GM18870 (cell line): ENCODE data around the gene GNPTAB.
A peak's percentile ranks its signal among the peaks of the same experiment; 100 is the strongest.

Experiments used
- ATAC-seq: cut with Tn5 transposase; IDR thresholded peaks from one replicate; pipeline ENCODE4 v1.9.1; 2021; ENCODE audit warnings: moderate library complexity; ENCODE audit not compliant: unreplicated experiment

Gene GNPTAB

DNA sequence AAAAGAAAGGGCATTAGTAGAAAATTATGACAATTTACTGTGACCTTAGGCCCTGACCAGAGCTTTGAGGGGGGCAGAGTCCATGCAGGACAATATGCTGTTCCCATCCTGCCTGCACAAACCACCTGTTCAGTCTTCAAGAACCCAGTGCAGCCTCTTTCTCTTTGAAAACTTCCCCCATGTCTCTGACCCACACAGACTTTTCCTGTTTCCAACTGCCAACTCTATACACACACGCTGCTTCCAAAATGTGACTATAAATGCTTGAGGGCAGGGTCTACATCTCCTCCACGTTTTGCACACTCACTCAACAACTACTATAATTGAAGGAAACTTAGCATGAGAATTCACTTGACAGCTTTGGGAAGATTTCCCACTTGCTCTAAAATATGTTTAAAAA lies 54.9 kb downstream of the GNPTAB start:
- ATAC-seq: no peak

GRCh38 chr12:101773650-101774162 lies 57.1 kb downstream of the GNPTAB start:
- ATAC-seq: peak; percentile 88

- ATAC-seq: no peak
These were observed 58.6 kb downstream of the GNPTAB start for GRCh38 chr12:101772012-101772775.

DNA sequence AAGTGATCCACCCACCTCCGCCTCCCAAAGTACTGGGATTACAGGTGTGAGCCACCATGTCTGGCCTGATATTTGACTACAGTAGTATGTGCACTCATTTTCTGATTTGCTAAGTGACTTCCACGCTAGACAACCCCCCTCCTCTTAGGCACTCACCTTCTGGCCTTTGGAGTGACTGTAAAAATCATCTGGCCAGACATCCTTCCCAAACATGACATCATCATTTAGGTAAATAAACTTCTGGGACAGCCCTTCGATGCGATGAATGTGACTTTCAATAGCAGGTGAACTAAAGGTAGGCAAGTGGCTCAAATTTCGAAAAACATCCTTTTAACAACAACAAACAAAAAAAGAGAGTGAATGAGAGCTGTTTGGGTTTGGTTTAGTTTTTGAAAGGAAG lies 60.9 kb downstream of the GNPTAB start:
- no peak for ATAC-seq

GRCh38 chr12:101768781-101769180 lies 62.0 kb downstream of the GNPTAB start:
- ATAC-seq: no peak

DNA sequence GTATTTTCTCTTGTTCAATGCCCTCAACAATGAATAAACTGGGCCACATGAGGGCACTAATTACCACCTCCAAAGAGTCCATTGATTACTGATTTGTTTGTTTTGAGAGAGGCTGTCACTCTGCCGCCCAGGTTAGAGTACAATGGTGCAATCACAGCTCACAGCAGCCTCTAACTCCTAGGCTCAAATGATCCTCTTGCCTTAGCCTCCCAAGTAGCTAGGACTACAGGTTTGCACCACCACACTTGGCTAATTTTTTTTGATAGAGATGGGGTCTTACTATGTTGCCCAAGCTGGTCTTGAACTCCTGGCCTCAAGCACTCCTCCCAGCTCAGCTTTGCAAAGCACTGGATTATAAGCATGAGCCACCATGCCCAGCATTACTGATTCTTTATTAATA lies 63.2 kb downstream of the GNPTAB start:
- no peak for ATAC-seq

- ATAC-seq: no peak
These were observed 66.5 kb downstream of the GNPTAB start for GRCh38 chr12:101764051-101764792.

- ATAC-seq: no peak
These were observed 67.4 kb downstream of the GNPTAB start for GRCh38 chr12:101763246-101763931.

DNA sequence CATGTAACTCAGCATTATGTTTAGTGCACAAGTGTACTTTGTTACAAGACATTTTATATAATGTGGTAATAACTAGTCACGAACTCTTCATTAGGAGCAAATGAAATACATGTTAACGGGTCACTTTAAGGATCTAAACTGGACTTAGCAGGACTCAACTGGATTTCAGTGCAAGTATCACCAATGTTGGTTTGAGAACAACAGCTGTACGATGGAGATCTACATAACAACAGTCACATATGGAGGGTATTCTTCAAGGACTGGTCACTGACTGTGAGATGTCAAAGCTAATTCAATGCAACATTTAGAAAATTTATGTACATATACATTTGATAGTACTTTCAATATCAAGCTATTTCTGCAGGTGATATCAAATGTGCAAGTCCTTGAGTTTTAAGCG lies 69.0 kb downstream of the GNPTAB start:
- ATAC-seq: no peak

DNA sequence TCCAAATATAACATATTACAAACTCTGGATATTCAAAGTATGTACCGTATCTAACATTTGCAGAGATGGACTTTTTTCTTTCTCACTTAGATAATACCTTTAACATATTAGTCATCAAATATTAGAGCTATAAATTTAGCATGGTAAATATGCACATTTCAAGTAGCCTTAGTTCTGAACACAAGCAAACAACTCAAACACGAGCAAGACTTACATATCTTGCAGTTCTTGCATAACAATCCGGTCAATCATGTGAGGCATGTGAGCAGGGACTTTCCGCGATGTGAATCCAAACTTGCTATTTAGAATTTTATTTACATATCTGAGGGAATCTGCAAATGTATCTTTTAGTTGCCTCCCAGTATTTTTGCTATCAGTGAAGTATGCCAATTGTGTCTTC lies 69.4 kb downstream of the GNPTAB start:
- no peak for ATAC-seq

DNA sequence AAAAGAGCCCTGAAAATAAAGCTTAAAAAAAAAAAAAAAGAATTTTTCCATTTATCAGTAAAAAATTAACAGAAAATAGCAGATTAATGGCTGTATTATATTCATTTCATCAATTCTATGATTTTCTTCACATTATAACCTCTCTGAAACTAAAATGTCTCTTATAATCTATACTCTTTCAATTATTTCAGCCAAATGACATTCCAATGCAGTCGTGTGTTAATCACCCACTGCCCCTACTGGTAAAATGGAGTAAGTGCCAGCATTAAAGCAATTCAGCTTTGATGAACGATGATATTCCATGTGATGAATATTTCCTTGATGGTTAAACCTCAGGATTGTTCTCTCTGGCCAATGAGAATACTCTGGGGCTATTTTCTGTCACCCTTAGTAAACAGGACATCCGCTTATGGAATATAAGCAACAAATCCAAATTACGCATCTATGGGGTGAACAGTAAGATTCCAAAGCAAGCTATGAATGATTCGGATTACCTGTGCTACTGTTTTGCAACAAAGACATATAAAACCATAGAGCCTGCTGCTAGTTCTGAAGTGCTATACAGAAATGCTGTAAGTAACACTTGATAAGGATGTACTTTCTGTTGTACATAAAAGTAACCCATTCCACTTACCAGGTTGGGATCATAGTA lies 71.2 kb downstream of the GNPTAB start:
- no peak for ATAC-seq

GRCh38 chr12:101750152-101750551 lies 80.6 kb downstream of the GNPTAB start:
- ATAC-seq: no peak

- ATAC-seq: no peak
These were observed 81.1 kb downstream of the GNPTAB start for GRCh38 chr12:101749657-101750056.

GRCh38 chr12:101748907-101749306 lies 81.9 kb downstream of the GNPTAB start:
- ATAC-seq: no peak

DNA sequence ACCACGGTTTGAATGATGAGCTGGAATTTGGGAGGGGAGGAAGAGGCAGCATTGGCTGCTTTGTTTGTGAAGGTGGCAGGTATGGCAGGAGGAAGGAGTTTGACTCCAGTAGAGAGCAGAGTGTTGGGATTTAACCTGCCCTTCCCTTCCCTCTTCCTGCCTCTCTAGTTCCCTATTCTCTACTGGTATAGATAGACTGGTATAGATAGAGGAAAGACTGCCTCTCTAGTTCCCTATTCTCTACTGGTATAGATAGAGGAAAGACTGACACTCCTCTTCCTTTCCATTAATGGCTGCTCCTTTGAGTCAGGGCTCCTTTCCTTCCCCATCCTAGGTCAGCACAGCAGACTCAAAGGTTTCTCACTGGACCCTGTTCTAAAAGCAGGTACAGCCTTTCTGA lies 83.1 kb downstream of the GNPTAB start:
- no peak for ATAC-seq

- ATAC-seq: no peak
These were observed 84.1 kb downstream of the GNPTAB start for GRCh38 chr12:101746661-101747060.

DNA sequence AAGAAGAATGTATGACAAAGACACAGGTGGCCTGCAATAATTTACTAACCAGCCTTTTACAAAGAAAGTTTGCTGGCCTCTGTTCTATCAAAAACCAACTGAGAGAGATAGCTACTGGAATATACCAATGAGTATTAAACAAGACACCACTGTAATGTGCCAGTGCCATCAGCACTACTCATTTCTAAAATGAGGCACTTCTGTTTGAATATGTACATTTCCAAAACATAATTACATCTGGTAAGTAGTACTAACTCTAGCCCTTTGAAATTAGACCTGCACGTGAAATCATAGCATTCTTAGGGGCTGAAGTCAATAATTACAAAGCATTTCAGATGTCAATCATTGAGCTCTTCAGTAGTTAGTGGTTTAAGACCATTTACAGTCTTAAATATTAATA lies 84.6 kb downstream of the GNPTAB start:
- ATAC-seq: no peak

DNA sequence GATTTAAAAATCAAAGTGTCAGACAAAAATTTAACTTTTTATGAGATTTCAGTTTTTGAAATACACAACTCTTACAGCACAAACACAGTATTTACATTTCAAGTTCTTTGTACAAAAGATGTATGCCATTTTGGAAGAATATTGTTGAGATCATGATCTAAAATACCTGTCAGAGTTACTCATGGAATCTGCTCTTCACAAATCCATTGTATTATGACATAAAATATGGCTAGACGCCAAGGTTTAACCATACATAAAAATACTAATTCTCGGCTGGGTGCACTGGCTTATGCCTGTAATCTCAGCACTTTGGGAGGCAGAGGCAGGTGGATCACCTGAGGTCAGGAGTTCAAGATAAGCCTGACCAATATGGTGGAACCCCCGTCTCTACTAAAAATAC lies 85.3 kb downstream of the GNPTAB start:
- ATAC-seq: no peak

- ATAC-seq: peak; percentile 95
These were observed 86.9 kb downstream of the GNPTAB start for GRCh38 chr12:101743724-101744472.

DNA sequence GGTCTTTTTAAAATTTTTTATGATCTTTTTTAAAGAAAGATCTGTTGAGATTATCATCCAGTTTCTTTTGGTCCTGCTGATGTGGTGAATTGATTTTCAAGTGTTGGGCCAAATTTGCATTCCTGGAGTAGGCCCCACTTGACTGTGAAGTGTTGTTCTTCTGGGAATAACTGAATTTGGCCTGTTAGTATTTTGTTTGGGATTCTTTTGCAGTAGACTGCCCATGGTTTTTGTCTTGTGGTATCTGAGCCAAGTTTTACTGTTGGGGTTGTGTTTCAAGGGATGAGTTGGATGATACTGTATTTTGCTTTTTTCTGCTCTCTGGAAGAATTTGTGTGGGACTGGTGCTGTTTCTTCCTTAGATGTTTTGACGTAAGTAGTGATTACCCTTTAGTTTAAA lies 87.5 kb downstream of the GNPTAB start:
- ATAC-seq: no peak
